GM20000 (cell line): ENCODE data around the gene ANKRD44.

Source experiments
- DNase-seq: peaks from one replicate; pipeline ENCODE4 v3.0.0; 2012; ENCODE audit warnings: low spot score
- CTCF ChIP-seq: IDR thresholded peaks from 2 replicates; pipeline ENCODE4 v1.5.1; 2012; ENCODE audit warnings: mild to moderate bottlenecking, control low read depth; ENCODE audit errors: extremely low read depth, missing control alignments

The ANKRD44 gene

DNA sequence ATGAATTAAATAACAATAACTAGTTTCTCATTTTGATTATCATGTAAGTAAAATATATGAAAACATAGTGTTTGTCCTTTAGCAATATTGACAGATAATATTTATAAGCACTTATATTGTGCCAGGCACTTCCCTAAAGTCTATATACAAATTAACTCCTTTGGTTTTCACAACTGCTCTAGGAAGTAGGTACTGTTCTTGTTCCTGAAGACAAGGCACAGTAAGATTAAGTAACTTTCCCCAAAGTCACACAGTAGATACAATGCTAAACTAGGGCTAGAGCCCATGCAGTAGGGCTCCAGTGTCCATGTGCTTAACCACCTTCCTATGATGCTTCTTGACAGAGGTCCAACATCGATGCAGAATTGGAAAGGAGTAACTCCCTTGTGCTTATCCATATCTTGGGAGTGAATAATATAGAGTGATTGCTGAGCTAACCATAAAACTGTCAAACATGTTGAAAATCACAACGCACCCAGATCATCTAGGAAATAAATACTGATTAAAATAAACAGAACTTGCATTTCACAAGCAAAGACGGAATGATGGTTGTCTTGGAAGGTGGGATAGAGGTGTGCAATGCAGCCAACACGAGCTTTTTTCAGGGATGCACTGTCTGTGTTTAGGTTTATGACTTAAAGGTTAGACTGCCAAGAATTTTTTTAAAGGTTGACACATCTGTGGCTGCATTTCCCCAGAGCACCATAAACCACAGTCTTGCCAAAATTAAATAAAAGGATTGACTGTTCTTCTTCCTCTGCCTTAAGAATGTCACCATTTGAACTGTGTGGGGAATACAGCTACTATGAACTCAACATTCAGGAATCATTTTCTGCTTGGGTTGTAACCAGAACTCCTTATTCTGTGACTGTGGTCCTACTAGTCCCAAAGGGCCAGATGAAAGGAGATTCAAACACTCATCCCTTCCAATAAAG lies 80.8 kb downstream of the ANKRD44 start:
- DNase-seq = no peak
- no peak for TF ChIP-seq CTCF

- no peak for DNase-seq
- no peak for TF ChIP-seq CTCF
Observed at GRCh38 chr2:197223451-197223850, 87.1 kb downstream of the ANKRD44 start.

GRCh38 chr2:197219636-197220035 lies 90.9 kb downstream of the ANKRD44 start:
- no peak for DNase-seq
- no peak for TF ChIP-seq CTCF

DNA sequence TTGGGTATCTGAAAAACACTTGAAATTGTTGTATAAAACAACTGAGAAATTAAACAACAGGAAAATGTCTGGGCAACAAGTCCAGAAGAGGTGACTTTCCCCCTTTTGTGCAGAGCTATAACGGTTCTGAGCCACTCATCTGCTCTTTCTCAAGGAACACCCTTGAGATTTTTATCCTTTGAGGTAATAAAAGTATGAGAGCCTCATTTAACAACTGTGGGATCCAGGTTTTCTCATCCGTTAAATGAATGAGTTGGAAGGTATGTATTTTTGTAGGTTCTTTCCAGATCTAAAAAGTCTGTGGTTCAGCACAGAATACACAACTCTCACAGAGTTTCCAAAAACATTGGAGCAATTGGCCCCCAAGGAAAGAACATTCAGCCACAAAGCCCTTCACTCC lies 93.0 kb downstream of the ANKRD44 start:
- no peak for DNase-seq
- TF ChIP-seq CTCF = no peak

DNA sequence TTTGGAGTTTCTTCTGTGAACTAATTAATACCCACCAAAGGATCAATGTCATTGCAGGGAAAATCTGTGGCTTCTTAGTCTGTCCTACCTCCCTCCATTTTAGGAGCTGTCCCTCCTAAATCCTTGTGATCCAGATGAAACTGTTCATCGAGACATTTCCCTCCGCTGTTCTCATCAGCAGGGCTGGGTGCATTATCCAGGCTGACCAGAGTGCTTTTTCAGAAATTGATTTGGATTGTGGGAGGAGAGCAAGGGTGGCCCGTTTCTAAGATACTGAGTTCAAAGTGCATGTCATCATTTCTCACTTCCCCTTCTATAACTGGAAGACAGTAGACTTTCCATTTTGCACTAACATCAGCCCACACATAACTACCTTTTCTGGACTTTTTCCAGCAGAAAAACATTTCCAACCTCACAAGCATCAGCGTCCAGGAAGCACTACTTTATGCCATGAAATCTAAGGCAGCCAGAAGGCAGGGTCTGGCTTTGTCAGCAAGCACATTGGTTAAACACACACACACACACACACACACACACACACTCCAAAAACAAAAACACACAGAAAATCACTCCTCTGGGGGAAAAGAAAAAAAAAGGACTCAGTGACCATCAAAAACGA lies 94.1 kb downstream of the ANKRD44 start:
- no peak for TF ChIP-seq CTCF
- DNase-seq = peak; percentile 53

DNA sequence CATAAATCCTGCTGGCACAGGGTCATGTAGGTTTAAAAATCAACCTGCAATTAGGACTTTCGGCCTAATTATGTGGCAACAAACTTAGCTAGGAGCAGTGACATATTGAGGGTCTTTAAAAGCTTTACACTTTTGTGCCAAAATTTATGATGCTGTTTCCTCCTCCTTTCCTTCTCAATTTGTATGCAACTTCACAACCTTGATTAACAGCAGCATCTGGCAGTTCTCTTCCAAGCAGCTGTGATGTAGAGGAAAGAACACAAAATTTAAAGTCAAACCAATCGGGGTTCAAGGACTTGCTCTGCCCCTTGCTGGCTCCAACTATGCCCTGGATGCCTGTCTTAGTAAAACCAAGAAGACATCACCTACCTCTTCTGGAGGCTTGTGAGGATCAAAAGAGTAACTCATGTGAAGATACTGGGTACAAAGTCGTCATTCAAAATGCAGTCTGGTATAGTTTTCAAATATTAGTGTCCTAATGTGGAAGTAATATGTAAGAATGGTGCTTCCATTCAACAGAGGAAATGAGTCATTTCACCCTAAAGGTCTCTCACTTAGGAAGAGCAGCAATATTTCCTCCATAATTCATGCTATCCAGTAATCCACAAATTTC lies 94.7 kb downstream of the ANKRD44 start:
- no peak for DNase-seq
- TF ChIP-seq CTCF = no peak
